Measurements from ENCODE around the gene KRT76.
"Not testable (repeated sequence)": the region's sequence is repeated elsewhere in the genome, so short reads cannot be mapped to it uniquely, and the experiment has no call there.

The KRT76 gene

DNA sequence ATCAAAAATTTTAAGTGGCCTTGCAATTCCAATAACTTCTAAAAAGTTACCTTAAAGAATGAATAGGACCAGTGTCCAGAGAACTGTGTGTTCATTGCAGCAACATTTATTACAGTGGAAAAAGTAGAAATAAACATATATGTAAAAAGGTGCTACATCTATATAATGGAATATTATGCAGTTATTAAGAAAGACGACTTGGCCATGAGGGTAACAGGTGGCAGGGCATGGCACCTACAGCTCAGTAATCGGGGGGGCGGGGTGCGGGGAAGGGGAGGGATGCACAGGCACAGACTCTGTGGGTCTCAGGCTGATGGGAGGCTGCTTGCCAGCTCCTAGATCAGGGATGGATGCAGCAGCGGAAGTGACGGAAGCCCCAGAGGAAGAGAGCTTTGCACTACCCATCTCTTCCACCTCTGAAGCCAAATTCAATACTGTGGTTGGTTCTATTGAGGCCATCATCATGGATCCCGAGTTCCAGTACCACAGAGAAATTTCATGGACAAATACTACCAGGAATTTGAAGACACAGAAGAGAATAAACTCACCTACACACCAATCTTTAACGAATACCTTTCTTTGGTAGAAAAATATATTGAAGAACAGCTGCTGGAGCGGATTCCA, 14.0 kb downstream of the KRT76 start:
- ChIA-PET POLR2A (no interaction called here), CTCF (no interaction called here)
- DNase-seq (ENCODE audit: extremely low spot score) = no peak
- no peak for TF ChIP-seq CTCF (IDR thresholded peaks at IDR 0.05; ENCODE audit: control extremely low read depth, extremely low read depth, low read depth, missing control alignments)

DNA sequence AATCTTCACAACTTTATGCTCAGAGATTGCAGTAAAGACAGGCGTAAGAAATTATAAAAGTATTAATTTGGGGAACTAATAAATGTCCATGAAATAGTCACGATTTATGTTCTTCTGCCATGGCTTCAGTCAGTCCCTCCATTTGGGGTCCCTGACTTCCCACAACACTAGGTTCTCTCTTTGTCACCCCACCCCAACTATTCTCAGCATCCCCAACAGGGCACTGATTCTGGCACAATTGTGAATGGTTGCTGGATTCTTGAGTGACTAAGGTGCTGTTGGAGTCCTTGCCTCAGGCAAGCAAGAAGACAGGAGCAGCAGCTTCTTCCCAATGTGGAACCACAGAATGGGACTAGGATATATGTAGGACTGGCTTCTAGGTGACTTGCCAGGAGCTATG, 15.3 kb downstream of the KRT76 start:
- ChIA-PET CTCF (no interaction called here), POLR2A (no interaction called here)
- DNase-seq (ENCODE audit: extremely low spot score) = no peak
- no peak for TF ChIP-seq CTCF (IDR thresholded peaks at IDR 0.05; ENCODE audit: control extremely low read depth, extremely low read depth, low read depth, missing control alignments)

GRCh38 chr12:52761218-52761617, 15.9 kb downstream of the KRT76 start:
- CTCF ChIA-PET; DNase-seq (ENCODE audit: extremely low spot score): not testable (repeated sequence)

DNA sequence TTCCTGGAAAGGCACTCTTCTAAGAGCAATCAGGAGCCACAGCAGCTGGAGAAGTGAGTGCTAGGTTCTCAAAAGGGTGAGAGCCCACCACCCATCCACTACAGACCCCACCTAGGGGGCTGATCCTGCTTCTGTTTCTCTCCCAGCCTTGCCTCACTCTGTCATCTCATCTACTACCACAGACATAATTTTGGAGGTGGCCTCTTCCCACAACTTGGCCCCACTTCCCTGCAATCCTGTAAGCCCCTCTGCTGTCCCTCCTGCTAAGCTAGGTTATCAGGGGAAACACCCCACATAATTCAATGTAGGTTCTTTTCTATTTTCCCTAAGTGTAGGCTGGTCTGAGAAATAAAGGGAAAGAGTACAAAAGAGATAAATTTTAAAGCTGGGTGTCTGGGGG, 16.5 kb downstream of the KRT76 start:
- no peak for TF ChIP-seq CTCF (IDR thresholded peaks at IDR 0.05; ENCODE audit: control extremely low read depth, extremely low read depth, low read depth, missing control alignments)
- ChIA-PET POLR2A (no interaction called here), CTCF (no interaction called here)
- DNase-seq (ENCODE audit: extremely low spot score) = no peak

More at GRCh38 chr12:52761218-52761617, 15.9 kb downstream of the KRT76 start:
- POLR2A ChIA-PET = not testable (repeated sequence)

- no peak for DNase-seq (ENCODE audit: extremely low spot score)
- TF ChIP-seq CTCF (IDR thresholded peaks at IDR 0.05; ENCODE audit: control extremely low read depth, extremely low read depth, low read depth, missing control alignments) = no peak
- CTCF ChIA-PET = no interaction called here
- POLR2A ChIA-PET = no interaction called here
Observed at GRCh38 chr12:52759695-52760094, 17.4 kb downstream of the KRT76 start.

DNA sequence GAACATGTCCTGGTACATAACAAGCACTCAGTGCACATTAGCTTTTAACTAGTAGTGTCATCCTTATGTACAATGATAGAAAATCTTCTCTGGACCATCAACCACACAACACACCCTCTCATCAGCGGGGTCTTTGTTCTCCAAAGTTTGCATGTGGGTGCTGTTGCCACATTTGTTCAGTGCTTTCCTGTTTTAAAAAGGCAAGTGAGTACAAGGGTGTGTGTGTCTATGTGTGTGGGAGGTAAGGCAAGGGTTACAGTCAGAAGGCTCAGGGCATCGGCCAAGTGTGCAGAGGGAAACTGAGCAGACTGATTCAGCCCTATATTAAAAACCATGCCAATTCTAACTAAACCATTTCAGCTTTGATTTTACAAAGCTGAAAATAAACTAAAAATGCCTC, 17.9 kb downstream of the KRT76 start:
- ChIA-PET POLR2A (no interaction called here), CTCF (no interaction called here)
- DNase-seq (ENCODE audit: extremely low spot score) = no peak
- no peak for TF ChIP-seq CTCF (IDR thresholded peaks at IDR 0.05; ENCODE audit: control extremely low read depth, extremely low read depth, low read depth, missing control alignments)

DNA sequence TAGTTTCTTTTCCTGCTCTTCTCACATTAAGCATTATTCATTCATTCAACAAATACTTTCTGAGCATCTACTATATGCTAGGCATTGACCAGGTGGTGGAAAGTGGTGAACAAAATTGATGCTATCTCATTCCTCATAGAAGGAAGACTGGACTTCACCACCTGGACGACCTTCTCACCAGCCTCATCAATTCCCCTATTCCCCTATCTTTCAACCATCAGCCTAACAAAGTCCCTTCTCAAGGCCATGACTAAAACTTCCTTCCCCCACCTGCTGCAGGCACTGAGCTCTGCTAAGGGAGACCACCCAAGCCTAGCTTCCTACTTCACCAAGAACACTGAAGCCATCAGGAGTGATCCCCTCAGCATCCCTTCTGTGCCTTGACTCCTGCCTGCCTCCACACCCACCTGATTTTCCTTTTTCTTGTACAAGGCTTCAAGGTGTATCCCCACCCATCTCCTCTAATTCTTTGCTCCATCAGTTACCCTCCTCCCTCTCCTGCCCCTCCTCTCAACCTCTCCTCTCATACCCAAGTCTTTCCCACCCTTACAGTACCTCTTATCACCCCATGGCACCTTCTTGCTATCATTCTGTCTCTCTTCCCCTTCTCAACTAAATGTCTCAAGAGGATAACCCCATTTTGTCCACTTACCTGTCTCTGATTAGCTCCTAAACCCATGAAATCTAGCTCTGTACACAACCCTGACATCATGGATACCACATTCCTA, 19.5 kb downstream of the KRT76 start:
- no peak for DNase-seq (ENCODE audit: extremely low spot score)
- no peak for TF ChIP-seq CTCF (IDR thresholded peaks at IDR 0.05; ENCODE audit: control extremely low read depth, extremely low read depth, low read depth, missing control alignments)
- CTCF ChIA-PET = no interaction called here
- POLR2A ChIA-PET = no interaction called here
